ENCODE results near the gene SYNGR3.

The SYNGR3 gene

GRCh38 chr16:2042171-2042985 lies 52.6 kb downstream of the SYNGR3 start:
- no peak for DNase-seq (ENCODE audit: low spot score)

GRCh38 chr16:2042986-2043666 lies 53.4 kb downstream of the SYNGR3 start:
- DNase-seq (ENCODE audit: low spot score), result no peak

Measured in RKO (cell line).